A549 (cell line): ENCODE measurements around the gene TMEM163. TPM values are rescaled to one million over a fixed set of nuclear protein-coding genes. Genes with fewer than 3 reads are reported as not detected.

Experiments used
- ATAC-seq, 2 experiments: fragments of 200-7000 bp in 1 of 2; fragments of >200 bp in 1 of 2; cut with Nextera tagmentation in 1 of 2; cut with Tn5 transposase in 1 of 2; 3 replicates each; pipeline versions ENCODE4 v1.8.0 to v1.9.1; 2018 to 2020; ENCODE audit warnings: mild to moderate bottlenecking in 1 of 2, moderate library complexity in 1 of 2
- CTCF ChIA-PET: fragments of 300-600 bp; sonication (Branson Sonifier 250); formaldehyde crosslinking; extraction: SDS; loops from one replicate; lab custom pipeline; 2021; ENCODE audit warnings: antibody characterized with exemption, inconsistent platforms; lab: Yijun Ruan, JAX
- POLR2A ChIA-PET: fragments of 350-600 bp; formaldehyde crosslinking; extraction: SDS; loops from one replicate; lab custom pipeline; 2021; ENCODE audit warnings: antibody characterized with exemption, inconsistent platforms; lab: Yijun Ruan, JAX
- DNase-seq, 2 experiments: peaks; one replicate each; pipeline versions ENCODE4 v3.0.0 to v3.0.0-alpha.2; 2011 to 2016; ENCODE audit warnings: low read depth in 1 of 2, low spot score in 1 of 2
- FAIRE-seq: peaks from 2 replicates; lab custom pipeline; 2011; peaks lifted over from hg19 to GRCh38; lab: Jason Lieb, UNC
- H3K27ac ChIP-seq, 2 experiments: fragments of >200 bp; sonication (Bioruptor Twin); formaldehyde crosslinking; 3 replicates each; pipeline ENCODE4 v1.5.1; 2016 to 2017
- H3K4me1 ChIP-seq: fragments of >200 bp; sonication (Bioruptor Twin); formaldehyde crosslinking; 3 replicates; pipeline ENCODE4 v1.6.1; 2016
- H3K4me2 ChIP-seq: fragments of >200 bp; sonication (Bioruptor Twin); formaldehyde crosslinking; 3 replicates; pipeline ENCODE4 v1.6.1; 2016
- H3K4me3 ChIP-seq: fragments of >200 bp; sonication (Bioruptor Twin); formaldehyde crosslinking; 3 replicates; pipeline ENCODE4 v1.5.1; 2016
- H3K9me3 ChIP-seq: fragments of >200 bp; sonication (Bioruptor Twin); formaldehyde crosslinking; 3 replicates; pipeline ENCODE4 v1.6.1; 2016
- CTCF ChIP-seq: fragments of >200 bp; sonication (Bioruptor Twin); formaldehyde crosslinking; IDR thresholded peaks from 3 replicates; pipeline ENCODE4 v1.5.1; 2016
- E2F6 ChIP-seq: IDR thresholded peaks from 2 replicates; pipeline ENCODE4 v1.6.1; 2012; ENCODE audit warnings: low read depth, borderline replicate concordance
- EHF ChIP-seq: fragments of 250-450 bp; sonication (Bioruptor Pico); IDR thresholded peaks from 2 replicates; pipeline ENCODE4 v1.5.0; 2020; ENCODE audit warnings: mild to moderate bottlenecking
- EHMT2 ChIP-seq: fragments of 200-600 bp; sonication (generic); IDR thresholded peaks from 2 replicates; pipeline ENCODE4 v1.6.1; 2016; ENCODE audit warnings: antibody characterized with exemption, low read depth, mild to moderate bottlenecking, moderate library complexity
- ELK1 ChIP-seq: fragments of 150-350 bp; IDR thresholded peaks from 2 replicates; pipeline ENCODE4 v1.6.1; 2014; ENCODE audit warnings: low read depth, mild to moderate bottlenecking, low read length
- FOSL2 ChIP-seq, 2 experiments: fragments of 450-650 bp in 1 of 2; fragments of >200 bp in 1 of 2; sonication (Bioruptor Twin) in 1 of 2; formaldehyde crosslinking; IDR thresholded peaks; 2 replicates each; pipeline versions ENCODE4 v1.5.0 to v1.6.1; 2016 to 2020; ENCODE audit warnings: mild to moderate bottlenecking in 1 of 2, moderate library complexity in 1 of 2
- HOXB13 ChIP-seq: fragments of 250-450 bp; sonication (Bioruptor Pico); IDR thresholded peaks from 2 replicates; pipeline ENCODE4 v1.5.0; 2020; ENCODE audit warnings: low read depth, mild to moderate bottlenecking, moderate library complexity
- HOXB5 ChIP-seq: fragments of 250-450 bp; sonication (Bioruptor Pico); IDR thresholded peaks from 2 replicates; pipeline ENCODE4 v1.5.0; 2020; ENCODE audit warnings: mild to moderate bottlenecking, moderate library complexity
- JUN ChIP-seq, 2 experiments: fragments of >200 bp; sonication (Bioruptor Twin); formaldehyde crosslinking; IDR thresholded peaks; 2 replicates in 1 of 2; 3 replicates in 1 of 2; pipeline ENCODE4 v1.6.1; 2016 to 2017
- KDM5A ChIP-seq: fragments of 200-600 bp; sonication (generic); IDR thresholded peaks from 2 replicates; pipeline ENCODE4 v1.6.1; 2016; ENCODE audit warnings: antibody characterized with exemption, mild to moderate bottlenecking
- NFE2L2 ChIP-seq: fragments of 150-350 bp; conservative IDR thresholded peaks from 2 replicates; pipeline ENCODE4 v1.6.1; 2014; ENCODE audit warnings: low read length
- NR3C1 ChIP-seq: fragments of >200 bp; sonication (Bioruptor Twin); formaldehyde crosslinking; IDR thresholded peaks from 3 replicates; pipeline ENCODE4 v1.6.1; 2017
- POLR2AphosphoS2 ChIP-seq: conservative IDR thresholded peaks from 2 replicates; pipeline ENCODE4 v1.6.1; 2012; ENCODE audit warnings: low read length, improper control_type of control experiment, inconsistent platforms
- RAD21 ChIP-seq, 2 experiments: fragments of >200 bp in 1 of 2; sonication (Bioruptor Twin) in 1 of 2; formaldehyde crosslinking in 1 of 2; IDR thresholded peaks in 1 of 2; conservative IDR thresholded peaks in 1 of 2; 2 replicates in 1 of 2; 3 replicates in 1 of 2; pipeline ENCODE4 v1.6.1; 2012 to 2018; ENCODE audit warnings: inconsistent platforms in 1 of 2
- RARB ChIP-seq: fragments of 250-450 bp; sonication (Bioruptor Pico); IDR thresholded peaks from 2 replicates; pipeline ENCODE4 v1.8.0; 2021; ENCODE audit warnings: mild to moderate bottlenecking, moderate library complexity
- REST ChIP-seq: fragments of 200-600 bp; sonication (generic); IDR thresholded peaks from 2 replicates; pipeline ENCODE4 v1.6.1; 2016; ENCODE audit warnings: antibody characterized with exemption, mild to moderate bottlenecking, moderate library complexity
- RFX5 ChIP-seq: fragments of 450-650 bp; IDR thresholded peaks from 2 replicates; pipeline ENCODE4 v1.7.1; 2014; ENCODE audit warnings: antibody characterized with exemption, mild to moderate bottlenecking, moderate library complexity
- SMC3 ChIP-seq: fragments of >200 bp; sonication (Bioruptor Twin); formaldehyde crosslinking; IDR thresholded peaks from 3 replicates; pipeline ENCODE4 v1.6.1; 2018; ENCODE audit warnings: inconsistent platforms
- ZSCAN20 ChIP-seq: fragments of 250-450 bp; sonication (Bioruptor Pico); IDR thresholded peaks from 2 replicates; pipeline ENCODE4 v1.8.0; 2022; ENCODE audit warnings: mild to moderate bottlenecking, moderate library complexity
- WGBS: methylation state at CpG from one replicate; pipeline ENCODE4 v1.1.6; 2017; ENCODE audit errors: missing lambda C conversion rate; 5-methylcytosine and 5-hydroxymethylcytosine counted together
- polyA plus RNA-seq, 4 experiments: library from polyadenylated mRNA; depleted of rRNA in 3 of 4; stranded (reverse); fragments of >200 nt; fragmentation: RNase III in 1 of 4; extraction: RNeasy Plus Mini Kit Qiagen cat#74134 plus additional on column Dnase treatment in 1 of 4; gene quantifications; 2 replicates in 3 of 4; 3 replicates in 1 of 4; pipeline ENCODE4 v1.2.3, GENCODE V29; 2011 to 2017

TMEM163 gene
- polyA plus RNA-seq, 2 of the 4 experiments (the other 2 are of a cell fraction): not detected

- 31% methylated on average over 3 of the region's 3 CpGs for WGBS
These were observed 88.2 kb downstream of the TMEM163 start for GRCh38 chr2:134630504-134631159.

GRCh38 chr2:134628453-134628852 is 90.3 kb downstream of the TMEM163 start:
- no peak for FAIRE-seq
- TF ChIP-seq EHF (CRISPR knock-in tag) (no peak), REST (no peak)

More at GRCh38 chr2:134630504-134631159, 88.2 kb downstream of the TMEM163 start:
- Histone ChIP-seq H3K4me3 (no peak overlapping the region), H3K9me3 (no peaks in the 10 kb centered on the region), H3K4me1 (no peaks in the 10 kb centered on the region), H3K27ac (no peak overlapping the region), H3K4me2 (no peak overlapping the region)
- ATAC-seq (no peak), DNase-seq (no peak)
- ChIA-PET POLR2A (no interaction called here), CTCF (interaction anchor here (0.7 kb wide), 1 partner anchor 91 kb away, joined by 3 read pairs; no protein-coding TSS in a partner anchor)
- TF ChIP-seq EHMT2: no peak
- TF ChIP-seq HOXB5: no peak
- TF ChIP-seq POLR2AphosphoS2: no peak
- TF ChIP-seq NFE2L2: no peak
- TF ChIP-seq EHF (CRISPR knock-in tag): no peak
- TF ChIP-seq SMC3: no peak
- TF ChIP-seq CTCF: no peak
- TF ChIP-seq ELK1: no peak
- TF ChIP-seq FOSL2 (IDR thresholded peaks at IDR 0.05): no peak
- no peak for TF ChIP-seq FOSL2 (CRISPR knock-in tag; IDR thresholded peaks at IDR 0.05)
- TF ChIP-seq ZSCAN20 (CRISPR knock-in tag): no peak
- TF ChIP-seq RFX5: no peak
- no peak for TF ChIP-seq NR3C1
- TF ChIP-seq JUN (IDR thresholded peaks at IDR 0.05): no peak
- no peak for TF ChIP-seq RAD21 (conservative IDR thresholded peaks at IDR 0.05 in 1 of 2, IDR thresholded peaks at IDR 0.05 in 1 of 2)
- TF ChIP-seq E2F6: no peak
- no peak for TF ChIP-seq RARB (CRISPR knock-in tag)
- no peak for TF ChIP-seq KDM5A
- no peak for TF ChIP-seq HOXB13
- TF ChIP-seq, all 56 proteins: peak for 0
- FAIRE-seq: no peak

More at GRCh38 chr2:134628453-134628852, 90.3 kb downstream of the TMEM163 start:
- 11% methylated on average over 3 of the region's 3 CpGs for WGBS
- DNase-seq (no peak), ATAC-seq (no peak)
- Histone ChIP-seq H3K4me1 (no peaks in the 10 kb centered on the region), H3K27ac (no peak overlapping the region), H3K4me2 (no peak overlapping the region), H3K9me3 (no peaks in the 10 kb centered on the region), H3K4me3 (no peak overlapping the region)
- CTCF ChIA-PET: no interaction called here
- POLR2A ChIA-PET: no interaction called here
